NB4 (cell line): ENCODE measurements around the gene FAM81A.

Experiments used
- DNase-seq: peaks from one replicate; pipeline ENCODE4 v3.0.0; 2010; ENCODE audit warnings: low read depth
- H3K4me3 ChIP-seq: one replicate; pipeline ENCODE4 v1.5.1; 2011; ENCODE audit warnings: mild to moderate bottlenecking, low read depth, low read length, moderate library complexity
- CTCF ChIP-seq: IDR thresholded peaks from one replicate; pipeline ENCODE4 v1.5.1; 2012; ENCODE audit warnings: low read depth, low read length
- MAX ChIP-seq: IDR thresholded peaks from 2 replicates; pipeline ENCODE4 v1.6.1; 2011; ENCODE audit warnings: low read depth, low read length
- MYC ChIP-seq: IDR thresholded peaks from 2 replicates; pipeline ENCODE4 v1.6.1; 2011; ENCODE audit warnings: low read depth, low read length
- POLR2A ChIP-seq: IDR thresholded peaks from 2 replicates; pipeline ENCODE4 v1.6.1; 2011; ENCODE audit warnings: mild to moderate bottlenecking; ENCODE audit not compliant: insufficient read length; ENCODE audit errors: extremely low read depth

The FAM81A gene

GRCh38 chr15:59561547-59561946, 123.6 kb downstream of the FAM81A start:
- H3K4me3 ChIP-seq: no peak overlapping the region
- DNase-seq: no peak
- TF ChIP-seq POLR2A (no peak), MAX (no peak), CTCF (no peak), MYC (no peak)

- no peak for TF ChIP-seq MAX
- no peak for TF ChIP-seq MYC
- no peak for TF ChIP-seq CTCF
- TF ChIP-seq POLR2A: no peak
These were observed 124.6 kb downstream of the FAM81A start for GRCh38 chr15:59562448-59563186.

GRCh38 chr15:59565299-59565698, 127.3 kb downstream of the FAM81A start:
- no peak for TF ChIP-seq POLR2A
- no peak for TF ChIP-seq MYC
- TF ChIP-seq CTCF: no peak
- no peak for TF ChIP-seq MAX

More at GRCh38 chr15:59562448-59563186, 124.6 kb downstream of the FAM81A start:
- no peak overlapping the region for H3K4me3 ChIP-seq
- DNase-seq: no peak

GRCh38 chr15:59567324-59567723, 129.3 kb downstream of the FAM81A start:
- TF ChIP-seq POLR2A (no peak), MAX (no peak), CTCF (no peak), MYC (no peak)
- H3K4me3 ChIP-seq: no peak overlapping the region

More at GRCh38 chr15:59565299-59565698, 127.3 kb downstream of the FAM81A start:
- no peak overlapping the region for H3K4me3 ChIP-seq
- DNase-seq: no peak

GRCh38 chr15:59569477-59569876, 131.5 kb downstream of the FAM81A start:
- H3K4me3 ChIP-seq: no peak overlapping the region
- no peak for TF ChIP-seq CTCF
- no peak for TF ChIP-seq MYC
- no peak for TF ChIP-seq MAX
- no peak for TF ChIP-seq POLR2A
- DNase-seq: no peak

More at GRCh38 chr15:59567324-59567723, 129.3 kb downstream of the FAM81A start:
- DNase-seq: no peak

GRCh38 chr15:59570315-59570714, 132.3 kb downstream of the FAM81A start:
- no peak overlapping the region for H3K4me3 ChIP-seq
- TF ChIP-seq MAX: no peak
- no peak for TF ChIP-seq CTCF
- no peak for TF ChIP-seq MYC
- no peak for TF ChIP-seq POLR2A
- no peak for DNase-seq
